ENCODE measurements around the gene RFWD3. TPM values are rescaled to one million over a fixed set of nuclear protein-coding genes. Genes with fewer than 3 reads are reported as not detected.

The RFWD3 gene
- total and polyA plus RNA-seq, 2 of the 13 experiments (the other 11 are each of a cell fraction or from before 2014, with no cell fraction given) = 23.4 to 62.6 TPM

- TF ChIP-seq ZNF646 (CRISPR knock-in tag; IDR thresholded peaks at IDR 0.05) (0 out of 2 replicates have a peak, but pooled peaks have one; percentile 52), ARID3A (IDR thresholded peaks at IDR 0.05; ENCODE audit: low read depth, low read length) (peak; percentile 53; the same call in 1 of the 2 replicates), CTCF (CRISPR knock-in tag; IDR thresholded peaks at IDR 0.05) (peak; percentile 86), ZNF639 (CRISPR knock-in tag; conservative IDR thresholded peaks at IDR 0.05) (no peak), MIXL1 (CRISPR knock-in tag; IDR thresholded peaks at IDR 0.05) (0 out of 2 replicates have a peak, but pooled peaks have one; percentile 11)
Observed at GRCh38 chr16:74623214-74623838, 43.4 kb downstream of the RFWD3 start (continued).

Measured in HepG2 (cell line).